Superior temporal gyrus (tissue), 1 donor: ENCODE results near the gene IRF8.
A peak's percentile ranks its signal among the peaks of the same experiment; 100 is the strongest.
"Not testable (repeated sequence)": the region's sequence is repeated elsewhere in the genome, so short reads cannot be mapped to it uniquely, and the experiment has no call there.

Experiments
- DNase-seq: peaks from one replicate; pipeline ENCODE4 v3.0.0-alpha.2; 2016; ENCODE audit errors: extremely low spot score

Gene IRF8, protein sequence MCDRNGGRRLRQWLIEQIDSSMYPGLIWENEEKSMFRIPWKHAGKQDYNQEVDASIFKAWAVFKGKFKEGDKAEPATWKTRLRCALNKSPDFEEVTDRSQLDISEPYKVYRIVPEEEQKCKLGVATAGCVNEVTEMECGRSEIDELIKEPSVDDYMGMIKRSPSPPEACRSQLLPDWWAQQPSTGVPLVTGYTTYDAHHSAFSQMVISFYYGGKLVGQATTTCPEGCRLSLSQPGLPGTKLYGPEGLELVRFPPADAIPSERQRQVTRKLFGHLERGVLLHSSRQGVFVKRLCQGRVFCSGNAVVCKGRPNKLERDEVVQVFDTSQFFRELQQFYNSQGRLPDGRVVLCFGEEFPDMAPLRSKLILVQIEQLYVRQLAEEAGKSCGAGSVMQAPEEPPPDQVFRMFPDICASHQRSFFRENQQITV

DNA sequence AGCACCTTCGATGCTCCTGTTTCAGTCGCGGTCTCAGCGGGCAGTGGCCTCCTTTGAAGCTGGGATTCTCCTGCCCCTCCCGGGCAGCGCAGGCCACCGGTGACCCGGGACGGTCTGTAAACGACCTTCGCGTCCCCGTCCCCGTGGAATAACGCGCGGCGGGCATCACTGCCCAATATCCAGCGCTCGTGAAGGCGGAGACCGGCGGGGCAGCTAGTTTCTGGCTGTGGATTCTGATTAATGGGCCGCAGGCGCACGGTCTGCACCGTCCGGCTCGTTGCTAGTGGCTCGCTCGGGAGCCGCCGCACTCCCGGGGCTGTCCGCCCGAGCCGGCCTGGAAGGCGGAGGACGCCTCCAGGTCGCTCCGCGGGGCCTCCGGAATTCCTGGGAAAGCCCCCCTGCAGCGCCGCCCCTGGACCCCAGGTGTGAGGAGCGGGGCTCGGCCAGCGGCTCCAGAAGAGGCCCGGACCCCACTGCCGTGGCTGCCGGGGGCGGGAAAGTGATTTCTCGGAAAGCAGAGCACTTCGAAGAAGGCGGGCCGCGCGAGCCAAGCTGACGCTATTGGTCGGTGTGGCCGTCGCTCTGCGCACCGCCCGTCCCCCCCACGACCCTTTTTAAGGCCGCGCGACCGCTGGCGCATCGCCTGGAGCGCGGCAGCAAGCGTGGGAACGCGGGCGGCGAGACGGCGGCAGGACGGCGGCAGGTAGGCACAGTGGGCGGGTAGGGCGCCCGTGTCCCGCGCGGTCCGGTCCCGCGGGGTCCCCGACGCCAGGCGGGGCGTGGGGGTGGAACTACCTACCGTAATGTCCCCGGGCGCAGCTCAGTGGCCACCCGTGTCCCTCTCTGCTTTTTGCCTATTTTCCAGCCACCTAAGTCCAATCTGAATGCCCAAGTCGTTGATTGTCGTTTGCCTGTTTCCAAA lies at the start of gene IRF8:
IRF8 (plus strand) TSS at position 642 of the 922 bp plus-strand sequence. CDS start 3,854 bp downstream, outside the sequence.
- DNase-seq = no peak

DNA sequence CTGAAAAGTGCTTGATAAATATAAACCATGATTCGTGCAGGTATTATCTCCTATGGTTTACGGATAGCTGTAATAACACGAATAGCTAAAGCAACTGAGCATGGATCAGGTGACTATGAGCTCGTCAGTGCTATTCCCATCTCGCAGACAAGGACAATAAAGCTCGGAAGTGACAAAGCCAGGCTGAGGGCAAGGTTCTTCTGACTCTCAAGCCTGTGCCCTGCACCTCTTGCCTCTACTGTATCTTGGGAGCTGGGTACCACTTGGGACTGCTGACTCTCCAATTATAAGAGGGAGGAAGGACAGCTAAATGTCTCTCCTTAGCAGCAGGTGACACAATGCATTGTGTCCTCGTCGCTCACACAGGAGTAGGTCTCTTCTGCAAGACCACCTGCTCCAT lies 49.6 kb upstream of the IRF8 start:
- DNase-seq = no peak

DNA sequence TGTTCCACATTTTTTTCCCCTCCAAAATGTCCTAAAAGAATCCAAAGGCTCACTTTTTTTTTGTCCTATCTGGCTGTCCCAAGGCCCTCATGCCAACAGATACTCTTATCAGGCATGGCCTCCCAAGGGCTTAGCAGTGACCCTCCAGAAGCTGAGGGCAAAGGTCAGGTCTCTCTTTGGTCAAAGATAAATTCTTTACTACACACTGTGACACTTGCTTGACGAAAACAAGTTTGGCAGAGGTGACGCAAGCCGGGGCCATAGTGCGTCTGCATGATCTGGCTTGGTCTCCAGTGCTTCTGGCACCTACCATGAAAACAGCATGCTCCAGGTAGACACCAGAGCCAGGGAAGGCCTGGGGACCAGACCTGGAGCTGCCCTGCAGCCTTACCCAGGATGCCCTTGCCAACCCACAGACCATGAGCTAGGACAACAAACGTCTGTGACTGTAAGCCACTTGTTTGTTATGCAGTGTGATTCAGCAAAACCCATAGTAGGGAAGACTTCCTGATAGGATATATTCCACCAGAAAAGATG lies 48.5 kb upstream of the IRF8 start:
- no peak for DNase-seq

DNA sequence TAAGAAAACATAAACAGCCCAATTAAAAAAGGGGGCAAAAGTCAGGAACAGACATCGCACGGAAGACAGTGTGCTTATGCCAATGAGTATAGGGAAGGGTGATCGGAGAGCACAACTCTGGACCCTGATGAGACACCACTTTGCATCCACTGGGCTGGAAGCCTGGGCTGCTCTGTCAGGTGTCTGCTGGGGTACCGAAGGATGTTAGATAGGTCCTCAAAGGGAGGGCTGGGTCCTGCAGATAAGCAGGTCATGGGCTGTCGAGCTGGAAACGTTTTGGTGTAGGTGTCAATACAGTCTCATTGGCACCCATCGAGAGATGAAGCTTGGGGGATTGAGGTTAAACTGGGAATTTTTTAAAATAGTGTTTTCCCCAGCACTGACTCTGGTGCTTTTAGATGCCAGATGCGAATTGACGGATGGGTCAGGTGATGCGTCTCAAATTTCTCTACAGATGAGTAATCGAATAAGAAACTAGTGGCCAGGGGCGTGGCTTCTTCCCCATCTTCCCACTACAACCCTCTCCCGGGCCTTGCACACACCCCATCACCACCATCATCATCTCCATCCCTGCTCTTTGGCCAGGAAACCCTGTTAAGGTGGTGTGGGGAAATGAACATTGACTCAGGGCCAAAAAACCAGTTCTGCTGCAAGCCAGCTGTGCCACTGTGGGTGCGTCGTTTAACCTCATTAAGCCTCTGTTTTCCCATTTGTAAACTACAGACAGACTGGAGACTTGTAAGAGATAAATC lies 47.8 kb upstream of the IRF8 start:
- DNase-seq = no peak

DNA sequence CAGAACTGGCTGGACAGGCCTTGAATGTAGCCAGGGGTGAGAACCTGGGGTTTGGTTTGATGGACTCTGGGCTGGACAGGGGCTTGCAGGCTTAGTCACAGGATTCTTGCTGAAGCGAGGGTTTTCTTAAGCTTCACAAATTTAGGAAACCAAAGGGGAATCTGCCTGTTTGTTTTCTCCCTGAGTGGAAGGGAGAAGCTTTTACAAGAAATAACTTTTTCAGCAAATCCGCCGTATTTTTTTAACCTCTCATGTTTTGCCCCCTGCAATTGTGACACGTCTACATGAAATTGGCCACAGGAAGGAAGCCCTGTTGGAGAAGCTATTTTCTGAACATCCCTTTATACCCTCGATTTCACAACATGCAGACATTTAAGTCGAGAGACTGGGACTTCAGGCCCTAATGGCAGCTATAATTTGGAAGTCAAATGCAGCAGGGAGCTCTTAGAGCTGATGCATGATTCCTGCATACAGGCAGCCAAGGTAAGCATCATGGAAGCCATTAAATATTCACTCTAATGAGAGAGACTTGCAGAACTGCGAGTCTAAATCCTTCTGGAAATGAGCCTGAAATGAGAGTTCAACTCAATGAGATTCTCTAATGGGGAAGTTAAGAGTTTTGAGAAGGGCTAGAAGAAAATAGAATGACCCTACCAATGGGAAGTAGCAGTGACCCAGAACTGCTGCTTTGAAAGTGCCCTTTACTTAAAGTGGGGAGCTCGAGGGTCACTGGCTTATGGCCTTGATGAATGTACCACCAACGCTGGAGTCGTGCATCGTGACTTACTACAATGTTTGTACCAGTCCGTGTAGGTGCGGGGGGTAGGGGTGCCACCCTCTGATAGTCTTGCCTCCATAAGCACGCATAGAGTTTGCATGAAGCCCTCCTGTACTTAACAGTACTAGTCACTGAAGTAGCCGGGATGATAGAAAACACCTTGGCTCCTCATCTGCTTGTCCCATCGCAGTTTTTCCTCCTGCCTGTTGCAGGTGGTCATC lies 45.1 kb upstream of the IRF8 start:
- DNase-seq = peak; percentile 34

DNA sequence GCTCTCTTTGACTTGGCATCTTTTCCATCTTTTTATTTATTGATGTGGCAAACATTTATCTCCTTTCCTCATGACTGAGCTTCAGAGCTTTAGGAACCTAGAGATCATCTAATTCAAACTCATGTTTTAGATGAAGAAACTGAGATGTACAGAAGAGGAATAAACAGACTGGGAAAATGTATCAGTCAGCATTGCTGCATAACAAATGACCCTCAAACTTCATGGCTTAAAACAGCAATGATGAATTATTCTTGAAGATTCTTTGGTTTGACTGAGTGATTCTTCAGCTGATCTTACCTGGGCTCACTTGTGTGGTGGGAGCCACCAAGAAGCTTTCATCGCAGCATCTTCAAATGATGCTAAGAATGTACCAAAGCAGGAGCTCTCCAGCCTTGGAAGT lies 44.0 kb upstream of the IRF8 start:
- no peak for DNase-seq

DNA sequence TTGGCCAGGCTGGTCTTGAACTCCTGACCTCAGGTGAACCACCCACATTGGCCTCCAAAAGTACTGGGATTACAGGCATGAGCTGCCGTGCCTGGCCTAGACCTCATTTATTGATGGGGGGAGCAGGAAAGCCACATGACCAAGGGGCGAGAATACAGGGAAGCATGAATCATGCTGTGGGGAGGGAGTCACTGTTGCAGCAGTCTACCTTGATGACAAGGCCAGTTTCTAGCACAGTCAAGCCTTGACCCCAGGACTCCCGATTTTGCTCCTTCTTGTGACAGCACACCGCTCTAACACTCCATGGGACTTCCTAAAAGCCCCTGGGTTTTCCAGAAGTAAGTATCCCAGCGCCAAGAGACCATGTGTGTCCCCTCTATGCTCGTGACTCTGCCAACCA lies 42.9 kb upstream of the IRF8 start:
- no peak for DNase-seq

DNA sequence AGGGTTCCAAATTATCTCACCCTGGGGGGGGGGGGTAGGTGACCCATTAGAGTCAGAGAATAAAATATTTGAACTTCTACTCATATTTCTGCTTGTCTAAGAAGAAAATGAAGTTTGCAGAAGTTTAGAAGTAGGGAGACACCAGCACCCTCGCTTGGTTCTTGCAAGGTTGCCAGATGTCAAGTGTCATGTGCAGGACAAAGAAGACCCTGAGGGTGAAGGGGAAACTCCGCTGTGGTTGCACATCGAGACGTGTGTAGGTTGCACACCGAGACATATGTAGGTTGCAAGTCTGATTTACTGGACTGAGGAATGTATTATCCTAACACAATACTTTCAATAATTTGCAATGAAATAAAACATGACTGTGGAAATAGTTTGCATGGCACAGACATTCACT lies 42.4 kb upstream of the IRF8 start:
- DNase-seq = no peak

DNA sequence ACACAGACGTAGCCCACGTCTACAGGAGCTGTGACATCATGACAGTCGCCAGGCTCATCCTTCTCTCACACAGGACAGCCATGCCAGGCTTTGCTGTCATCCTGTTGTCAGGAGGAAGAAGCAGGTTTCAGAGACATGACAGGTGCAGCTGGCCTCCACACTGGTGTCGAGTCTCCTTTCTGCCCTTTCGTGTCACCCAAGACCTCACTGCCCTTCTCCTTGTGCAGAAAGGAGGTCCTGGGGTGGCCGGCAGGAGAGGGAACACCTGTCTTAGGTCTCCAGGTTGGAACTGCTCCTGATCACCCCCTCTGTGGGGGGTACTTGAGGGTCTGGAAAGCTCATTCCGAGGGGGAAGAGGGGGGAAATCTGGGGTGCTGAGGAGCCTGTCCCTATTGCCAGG lies 41.6 kb upstream of the IRF8 start:
- no peak for DNase-seq

DNA sequence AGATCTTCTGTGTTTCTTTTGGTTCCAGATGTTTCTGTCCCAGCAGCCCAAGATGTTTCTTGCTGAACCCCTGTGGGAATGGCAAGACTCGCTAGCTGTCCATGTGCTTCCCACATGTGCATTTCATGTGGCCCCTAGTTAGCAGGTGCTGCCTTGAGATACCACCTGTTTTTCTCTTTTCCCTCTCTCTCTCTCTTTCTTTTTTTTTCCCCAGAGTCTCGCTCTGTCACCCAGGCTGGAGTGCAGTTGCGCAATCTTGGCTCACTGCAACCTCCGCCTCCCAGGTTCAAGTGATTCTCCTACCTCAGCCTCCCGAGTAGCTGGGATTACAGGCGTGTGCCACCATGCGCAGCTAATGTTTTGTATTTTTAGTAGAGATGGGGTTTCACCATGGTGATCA lies 40.4 kb upstream of the IRF8 start:
- not testable (repeated sequence) for DNase-seq

DNA sequence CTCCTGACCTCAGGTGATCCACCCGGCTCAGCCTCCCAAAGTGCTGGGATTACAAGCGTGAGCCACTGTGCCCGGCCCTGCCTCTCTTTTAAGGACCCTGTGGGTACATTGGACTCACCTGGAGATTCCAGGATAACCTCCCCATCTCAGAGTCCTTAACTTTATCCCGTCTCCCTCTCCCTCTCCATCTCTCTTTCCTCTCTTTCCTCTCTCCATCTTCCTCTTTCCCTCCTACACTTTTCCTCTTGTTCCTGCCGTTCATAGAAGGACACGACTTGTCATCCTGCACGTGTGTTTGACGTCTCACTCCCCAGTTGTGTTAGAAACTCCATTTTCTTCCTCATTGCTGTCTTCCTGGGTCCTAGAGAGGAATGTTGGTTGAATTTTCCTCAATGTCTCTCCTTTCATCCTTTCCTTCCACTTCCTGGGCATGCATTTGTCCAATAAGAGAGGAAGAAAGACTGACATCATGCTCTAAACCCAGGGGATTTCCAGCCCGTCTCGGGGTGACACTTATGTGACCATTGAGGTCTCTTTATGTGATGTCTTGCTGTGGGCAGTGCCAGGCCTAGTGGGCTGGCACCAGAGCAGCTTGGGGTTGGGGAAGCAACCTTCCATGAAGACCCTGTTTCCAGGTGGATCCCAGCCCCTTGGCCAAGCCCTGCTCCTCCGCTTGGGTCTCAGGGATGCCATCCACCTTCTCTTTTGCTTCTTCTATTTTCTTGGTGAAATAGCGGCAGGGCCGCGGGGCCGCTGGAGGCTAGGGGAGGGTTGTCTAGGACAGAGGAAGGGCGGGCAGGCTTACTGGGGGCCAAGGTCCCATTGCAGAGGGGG lies 39.8 kb upstream of the IRF8 start:
- no peak for DNase-seq

DNA sequence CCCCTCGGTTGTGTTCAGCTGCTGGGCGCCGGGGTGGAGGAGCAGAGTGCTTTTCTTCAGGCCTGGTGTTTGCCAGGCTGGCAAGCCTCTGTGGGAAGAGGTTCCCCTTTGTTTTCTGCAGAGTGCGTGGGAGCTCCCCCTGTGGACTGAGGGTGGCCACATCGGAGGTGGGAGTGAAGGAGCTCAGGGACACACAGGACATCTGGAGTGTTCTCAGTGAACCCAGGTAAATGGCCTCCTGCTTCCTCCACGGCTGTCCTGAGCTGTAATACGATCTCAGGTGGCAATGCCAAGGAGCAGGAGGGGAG lies 39.2 kb upstream of the IRF8 start:
- no peak for DNase-seq

DNA sequence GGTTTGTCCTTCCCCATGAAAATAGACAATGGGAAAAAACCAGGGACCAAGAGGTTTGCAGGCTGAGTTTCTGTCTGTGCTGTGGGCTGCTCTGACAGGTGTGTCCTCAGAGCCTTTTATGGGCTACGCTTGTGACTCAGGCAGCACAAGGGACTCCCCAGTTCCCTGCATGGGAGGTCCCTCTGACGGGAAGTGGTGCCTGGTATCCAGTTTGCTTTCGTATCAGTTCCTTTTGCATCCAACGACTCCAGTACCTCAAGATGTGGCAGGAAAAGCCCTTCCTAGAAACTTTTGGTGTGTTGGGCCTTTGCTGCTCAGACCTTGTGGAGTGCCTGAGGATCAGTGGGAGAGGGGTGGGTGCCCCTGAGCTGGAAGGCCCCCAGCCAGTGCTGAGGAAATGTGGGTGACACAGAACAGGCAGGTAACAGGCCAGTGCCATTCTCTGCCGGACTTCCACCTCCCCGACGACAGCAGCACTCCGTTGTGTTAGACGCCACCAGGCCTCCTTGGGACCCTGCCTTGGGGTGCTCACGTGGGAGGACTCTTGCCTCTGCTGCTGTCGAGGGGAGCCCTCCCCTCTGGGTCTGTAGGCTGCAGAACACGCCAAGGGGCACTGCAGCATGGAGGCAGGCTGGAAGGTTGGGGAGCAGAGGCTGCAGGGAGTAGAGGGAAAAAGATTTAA lies 38.4 kb upstream of the IRF8 start:
- DNase-seq = no peak

DNA sequence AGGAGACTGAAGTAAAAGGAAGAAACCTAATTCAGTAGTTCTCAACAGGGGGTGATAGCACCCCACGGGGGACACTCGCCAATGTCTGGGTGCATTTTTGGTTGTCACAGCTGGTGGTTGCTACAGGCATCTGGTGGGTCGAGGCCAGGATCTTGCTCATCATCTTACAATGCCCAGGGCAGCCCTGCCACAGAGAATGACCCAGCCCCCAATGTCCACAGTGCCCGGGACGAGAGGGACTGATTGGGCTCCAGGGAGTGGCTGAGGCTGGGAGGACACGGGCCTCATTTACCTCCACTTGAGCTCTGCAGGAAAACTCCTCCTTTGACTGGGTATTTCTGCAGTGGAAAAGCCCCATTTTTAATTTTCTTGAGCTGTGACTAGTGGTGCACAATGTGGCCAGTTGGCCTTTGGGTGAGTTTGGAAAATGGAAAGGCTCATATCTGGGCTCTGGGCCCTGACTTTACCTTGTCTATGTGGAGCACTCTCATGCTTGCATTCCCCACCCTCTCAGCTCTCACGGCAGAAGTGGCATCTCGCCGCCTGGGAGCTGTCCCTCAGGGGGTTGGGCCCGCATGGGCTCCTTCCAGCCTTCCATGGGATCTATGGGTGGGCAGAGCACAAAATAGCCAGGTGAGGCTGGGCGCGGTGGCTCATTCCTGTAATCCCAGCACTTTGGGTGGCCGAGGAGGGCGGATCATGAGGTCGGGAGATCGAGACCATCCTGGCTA lies 37.7 kb upstream of the IRF8 start:
- DNase-seq = no peak

DNA sequence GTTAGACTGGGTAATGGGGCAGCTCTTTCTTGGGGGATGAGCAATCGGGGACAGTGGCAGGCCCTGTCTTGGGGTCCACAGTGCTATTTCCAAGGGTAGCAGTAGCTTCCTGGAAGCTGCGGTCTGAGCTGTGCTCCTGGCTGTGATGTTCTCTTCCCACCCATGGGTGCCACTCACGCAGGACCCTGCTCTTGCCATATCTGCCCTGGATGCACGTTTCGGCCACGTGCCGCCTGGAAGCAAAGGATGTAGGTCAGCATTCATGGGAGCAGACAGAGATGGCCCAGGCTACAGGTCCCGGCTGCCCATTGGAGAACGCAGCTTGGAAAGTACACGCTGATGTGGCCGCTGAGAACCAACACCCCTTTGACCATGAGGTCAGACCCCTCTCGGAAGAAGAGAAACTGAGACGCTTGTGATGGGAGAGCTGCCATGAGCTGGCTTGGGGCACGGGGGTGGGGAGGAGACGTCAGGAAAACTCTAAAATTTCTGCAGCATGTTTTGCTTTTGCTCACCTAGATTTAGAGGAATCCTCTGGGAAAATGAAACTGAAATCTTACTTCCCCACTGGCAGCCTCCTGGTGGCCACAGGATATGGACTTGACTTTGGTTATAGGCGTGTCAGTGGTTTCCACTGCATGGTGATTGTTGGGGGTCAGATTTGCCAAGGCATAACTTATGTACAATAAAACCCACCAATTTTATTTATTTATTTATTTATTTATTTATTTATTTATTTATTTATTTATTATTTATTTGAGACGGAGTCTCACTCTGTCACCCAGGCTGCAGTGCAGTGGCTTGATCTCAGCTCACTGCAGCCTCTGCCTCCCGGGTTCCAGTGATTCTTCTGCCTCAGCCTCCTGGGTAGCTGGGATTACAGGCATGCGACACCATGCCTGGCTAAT lies 36.2 kb upstream of the IRF8 start:
- DNase-seq = no peak

DNA sequence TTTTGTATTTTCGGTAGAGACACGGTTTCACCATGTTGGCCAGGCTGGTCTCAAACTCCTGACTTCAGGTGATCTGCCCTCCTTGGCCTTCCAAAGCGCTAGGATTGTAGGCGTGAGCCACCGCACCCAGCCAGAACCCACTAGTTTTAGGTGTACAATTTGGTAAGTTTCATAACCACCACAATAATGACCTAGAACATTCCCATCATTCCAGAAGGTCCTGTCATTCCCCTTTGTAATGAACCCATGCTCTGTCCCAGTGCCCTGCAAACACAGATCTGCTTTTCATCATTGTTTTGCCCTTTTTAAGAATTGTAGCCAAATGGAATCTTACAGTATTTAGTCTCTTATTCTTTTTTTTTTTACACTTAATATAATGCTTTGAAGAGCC lies 35.6 kb upstream of the IRF8 start:
- no peak for DNase-seq

DNA sequence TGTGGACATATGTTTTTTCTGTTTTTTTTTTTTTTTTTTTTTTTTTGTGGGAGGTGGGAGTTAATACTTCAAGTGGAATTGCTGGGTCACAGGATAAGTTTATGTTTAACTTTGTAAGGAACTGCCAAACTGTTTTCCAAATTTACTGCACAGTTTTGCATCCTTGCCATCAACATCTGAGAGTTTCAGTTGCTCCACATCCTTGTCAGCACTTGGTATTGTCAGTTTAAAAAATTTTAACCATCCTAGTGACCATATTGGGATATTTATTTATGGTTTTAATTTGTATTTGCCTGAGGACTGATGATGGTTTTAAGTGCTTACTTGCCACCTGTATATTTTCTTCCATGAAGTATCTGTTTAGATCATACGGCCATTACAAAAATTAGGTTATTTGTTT lies 34.0 kb upstream of the IRF8 start:
- no peak for DNase-seq

DNA sequence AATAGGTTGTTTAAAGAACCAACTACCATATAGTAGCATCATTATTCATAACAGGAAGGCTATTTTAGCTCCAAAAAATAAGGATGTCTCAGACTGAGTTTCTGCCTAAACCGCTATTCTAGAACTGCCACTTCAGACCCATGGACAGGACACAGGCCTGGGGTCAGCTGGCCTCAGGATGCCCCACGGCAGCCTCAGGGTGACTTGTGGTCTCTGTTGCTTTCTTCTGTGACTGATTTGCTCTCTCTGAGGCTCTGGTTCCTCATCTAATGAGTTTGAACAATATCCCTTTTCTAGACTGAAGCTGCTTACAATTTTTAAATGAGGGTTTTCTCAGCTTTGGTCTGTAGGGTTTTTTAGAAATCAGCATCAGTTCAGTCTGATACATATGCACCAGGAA lies 31.8 kb upstream of the IRF8 start:
- DNase-seq = no peak
